NCI-H2227 (cell line): Measurements from ENCODE around the gene KRT76.

ENCODE experiments used
- DNase-seq: peaks from one replicate; lab custom pipeline; 2025; ENCODE audit not compliant: unreplicated experiment; lab: John Stamatoyannopoulos, UW

Gene KRT76

GRCh38 chr12:52813203-52813819 lies 36.2 kb upstream of the KRT76 start:
- no peak for DNase-seq

DNA sequence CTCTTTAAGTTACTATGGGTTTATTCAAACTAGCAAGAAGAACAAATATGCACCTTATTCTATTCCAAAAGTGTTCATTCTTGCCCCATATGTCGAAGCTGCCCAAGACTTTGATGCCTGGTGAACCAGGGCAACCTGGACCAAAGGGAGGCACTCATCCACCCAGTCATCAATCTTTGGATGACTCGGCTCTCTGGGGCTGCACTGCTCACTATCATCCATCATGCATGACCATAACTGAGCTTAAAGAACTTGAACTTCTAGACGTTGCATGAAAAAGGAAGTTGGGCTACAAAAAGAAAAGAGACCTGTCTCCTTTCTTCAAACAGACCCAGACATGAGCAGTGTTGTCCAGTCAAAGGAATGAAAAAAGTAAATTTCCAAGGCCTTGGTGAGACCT lies 35.6 kb upstream of the KRT76 start:
- no peak for DNase-seq

GRCh38 chr12:52812073-52812400 lies 34.9 kb upstream of the KRT76 start:
- no peak for DNase-seq

DNA sequence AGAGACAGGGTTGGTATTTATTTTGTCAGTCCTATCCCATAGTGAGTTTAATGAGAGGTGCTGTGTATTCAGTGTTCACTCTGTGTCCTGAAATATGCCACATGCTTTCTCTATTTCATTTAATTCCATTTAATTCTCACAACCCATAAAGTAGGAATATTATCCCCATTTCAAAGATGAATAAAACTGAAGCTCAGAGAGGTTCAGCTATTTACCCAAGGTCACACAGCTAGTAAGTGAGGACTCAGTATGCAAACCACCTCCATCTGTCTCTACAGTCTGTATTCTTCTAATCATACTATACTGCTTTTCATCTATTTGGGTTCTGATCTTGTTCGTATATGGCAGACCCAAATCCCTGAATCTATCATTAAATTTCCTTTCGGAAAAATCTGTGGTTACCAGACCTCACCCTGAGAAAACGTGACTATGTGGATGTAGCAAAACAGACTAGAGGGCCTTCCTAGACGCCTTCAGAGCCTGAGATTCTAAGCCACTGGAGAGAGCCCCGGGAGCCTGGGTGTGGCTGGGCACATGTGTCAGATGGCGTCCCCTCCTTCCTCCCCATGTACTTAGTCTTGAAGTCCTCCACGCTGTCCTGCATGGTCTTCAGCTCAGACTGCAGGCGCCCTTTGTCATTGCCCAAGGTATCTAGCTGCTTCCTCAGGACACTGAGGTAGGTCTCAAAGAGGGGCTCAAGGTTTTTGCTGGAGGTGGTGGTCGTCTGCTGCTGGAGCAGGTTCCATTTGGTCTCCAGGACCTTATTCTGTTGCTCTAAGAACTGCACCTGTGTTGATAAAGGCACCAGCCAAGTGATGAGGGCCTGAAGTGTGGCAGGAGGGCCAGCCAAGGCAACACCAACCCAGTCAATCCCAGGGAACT lies 34.3 kb upstream of the KRT76 start:
- DNase-seq: no peak

- no peak for DNase-seq
These were observed 33.4 kb upstream of the KRT76 start for GRCh38 chr12:52810554-52810953.

DNA sequence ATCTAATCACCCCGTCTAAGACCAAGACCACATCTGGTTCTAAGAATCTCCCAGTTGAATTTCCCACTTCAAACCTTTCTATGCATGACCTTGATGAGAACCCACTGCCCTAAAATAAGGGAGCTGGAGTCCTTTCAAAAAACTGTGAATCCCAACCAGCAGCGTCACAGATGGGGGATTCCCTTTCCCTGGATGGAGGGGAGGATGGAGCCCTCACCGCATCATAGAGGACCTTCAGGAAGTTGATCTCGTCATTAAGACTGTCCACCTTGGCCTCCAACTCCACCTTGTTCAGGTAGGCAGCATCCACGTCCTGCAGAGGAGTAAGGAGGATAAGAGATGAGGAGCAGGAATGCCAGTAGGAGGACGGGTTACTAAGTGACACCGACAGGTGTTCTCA lies 32.0 kb upstream of the KRT76 start:
- no peak for DNase-seq

DNA sequence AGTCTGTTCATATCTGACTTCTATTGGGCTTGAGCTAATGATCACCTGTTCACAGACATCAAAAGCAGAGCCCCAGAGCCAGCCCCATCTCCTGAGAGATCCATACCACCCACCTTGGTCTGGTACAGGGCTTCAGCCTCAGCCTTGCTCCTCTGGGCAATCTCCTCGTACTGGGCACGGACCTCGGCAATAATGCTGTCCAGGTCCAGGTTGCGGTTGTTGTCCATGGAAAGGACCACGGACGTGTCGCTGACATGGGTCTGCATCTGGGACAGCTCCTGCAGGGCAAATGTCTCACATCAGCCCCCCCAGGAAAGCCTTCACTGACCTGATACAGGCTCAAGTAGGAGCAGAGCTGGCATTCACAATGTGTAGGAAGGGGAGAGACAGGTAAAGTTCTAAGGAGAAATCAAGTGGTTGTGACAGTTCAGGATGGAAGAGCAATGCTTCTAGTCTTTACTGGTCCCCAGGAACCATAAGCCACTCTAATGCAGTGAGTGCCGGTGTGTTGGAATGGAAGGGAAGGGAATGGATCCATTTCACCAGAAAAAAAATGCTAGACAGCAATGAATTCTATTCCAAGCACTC lies 31.5 kb upstream of the KRT76 start:
- DNase-seq: no peak

DNA sequence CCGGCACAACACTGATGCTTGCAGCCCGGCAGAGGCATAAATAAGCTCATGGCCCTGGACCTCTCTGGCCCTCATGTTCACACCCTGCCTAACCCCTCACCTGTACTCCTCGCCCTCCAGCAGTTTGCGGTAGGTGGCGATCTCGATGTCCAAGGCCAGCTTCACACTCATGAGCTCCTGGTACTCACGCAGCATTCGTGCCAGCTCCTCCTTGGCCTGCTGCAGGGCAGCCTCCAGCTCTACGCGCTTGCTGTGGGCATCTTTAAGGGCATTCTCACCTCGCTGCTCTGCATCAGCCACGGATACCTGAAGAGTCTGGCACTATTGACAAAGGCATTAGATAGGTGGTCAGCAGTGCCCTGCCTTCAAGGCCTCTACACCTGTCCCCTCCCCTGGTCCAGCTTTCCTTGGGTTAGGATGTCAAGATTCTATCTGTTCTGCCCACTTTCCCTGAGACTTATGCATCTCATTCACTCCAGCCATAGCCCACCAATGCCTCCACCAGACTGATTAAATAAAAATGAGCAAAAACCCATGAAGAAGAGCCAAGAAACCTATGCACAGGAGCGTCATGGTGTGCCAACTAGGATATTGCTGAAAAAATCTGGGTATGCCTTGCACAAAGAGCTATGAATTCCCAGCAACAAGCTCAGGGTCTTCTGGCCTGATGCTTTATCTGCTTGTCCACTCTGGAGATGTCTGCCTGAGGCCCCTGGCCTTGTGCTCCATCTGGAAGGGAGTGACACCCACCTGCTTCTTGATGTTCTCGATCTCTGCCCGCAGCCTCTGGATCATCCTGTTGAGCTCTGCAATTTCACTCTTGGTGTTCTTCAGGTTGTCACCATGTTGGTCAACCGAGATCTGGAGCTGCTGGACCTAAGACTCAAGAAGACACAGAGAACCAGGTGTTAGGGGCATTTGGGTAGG lies 30.7 kb upstream of the KRT76 start:
- DNase-seq: no peak

- no peak for DNase-seq
These were observed 29.8 kb upstream of the KRT76 start for GRCh38 chr12:52806821-52807543.

DNA sequence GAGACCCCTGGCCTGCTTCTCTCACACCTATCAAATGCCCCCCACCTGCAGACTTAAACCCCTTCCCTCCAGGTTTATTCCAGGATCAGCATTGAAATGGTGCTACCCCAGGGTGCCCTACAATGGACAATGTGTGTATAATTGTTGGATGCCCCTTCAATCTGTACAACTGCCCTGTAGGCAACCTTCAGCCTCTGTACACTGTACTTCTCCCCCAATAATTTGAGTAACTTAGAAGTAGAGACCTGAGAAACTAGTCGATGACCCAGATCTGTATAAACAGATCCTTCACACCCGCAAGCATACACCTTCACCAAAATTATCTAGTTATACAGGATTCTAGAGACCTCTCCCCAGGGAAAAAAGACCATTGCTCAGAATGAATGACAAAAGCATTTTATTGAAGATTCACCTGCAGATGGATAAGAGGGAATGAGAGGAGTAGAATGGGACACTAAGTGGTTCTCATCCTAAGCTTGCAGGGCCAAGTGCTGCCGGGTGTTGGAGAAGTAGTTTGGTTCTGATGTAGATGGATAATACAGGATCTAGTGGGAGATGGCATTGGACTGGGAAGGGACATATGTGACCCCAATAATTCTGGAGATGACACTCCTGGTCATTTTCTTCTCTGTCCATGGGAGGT lies 29.1 kb upstream of the KRT76 start:
- DNase-seq: no peak

DNA sequence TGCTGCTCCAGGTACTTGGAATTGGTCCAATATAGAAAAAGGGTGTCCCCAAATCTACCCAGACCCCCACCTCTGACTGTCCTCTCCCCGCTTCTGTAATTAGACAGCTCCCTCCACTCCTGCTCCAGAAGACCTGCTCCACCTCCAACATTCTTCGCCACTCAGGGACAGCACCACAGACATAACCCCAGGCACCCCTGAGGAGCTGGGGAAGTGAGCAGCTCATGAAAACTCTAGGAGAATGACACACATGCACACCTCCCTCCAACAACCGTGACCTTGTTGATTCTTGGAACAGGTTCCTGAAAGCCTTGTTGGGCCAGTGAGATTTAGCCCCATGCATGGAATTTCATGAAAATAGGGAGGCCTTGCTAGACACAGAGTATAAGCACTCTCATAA lies 28.6 kb upstream of the KRT76 start:
- DNase-seq: no peak

GRCh38 chr12:52805000-52805399 lies 27.9 kb upstream of the KRT76 start:
- no peak for DNase-seq

DNA sequence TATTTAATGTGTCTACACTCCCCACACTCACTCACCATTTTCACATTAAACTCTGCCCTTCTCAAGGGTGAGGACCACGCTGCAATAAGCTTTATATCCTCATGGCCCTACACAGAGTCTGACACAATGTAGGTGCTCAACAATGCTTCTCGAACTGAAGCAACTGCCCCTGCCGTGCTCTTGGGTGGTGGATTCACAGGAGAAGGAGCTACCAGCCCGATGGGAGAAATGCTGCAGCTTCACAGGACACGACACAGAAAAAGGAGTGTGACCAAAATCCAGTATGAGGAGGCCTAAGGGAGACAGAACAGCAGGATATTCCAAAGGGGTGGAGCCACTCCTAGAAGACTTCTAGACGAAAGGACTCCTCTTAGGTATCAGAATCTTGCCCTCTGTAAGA lies 25.3 kb upstream of the KRT76 start:
- DNase-seq: no peak

DNA sequence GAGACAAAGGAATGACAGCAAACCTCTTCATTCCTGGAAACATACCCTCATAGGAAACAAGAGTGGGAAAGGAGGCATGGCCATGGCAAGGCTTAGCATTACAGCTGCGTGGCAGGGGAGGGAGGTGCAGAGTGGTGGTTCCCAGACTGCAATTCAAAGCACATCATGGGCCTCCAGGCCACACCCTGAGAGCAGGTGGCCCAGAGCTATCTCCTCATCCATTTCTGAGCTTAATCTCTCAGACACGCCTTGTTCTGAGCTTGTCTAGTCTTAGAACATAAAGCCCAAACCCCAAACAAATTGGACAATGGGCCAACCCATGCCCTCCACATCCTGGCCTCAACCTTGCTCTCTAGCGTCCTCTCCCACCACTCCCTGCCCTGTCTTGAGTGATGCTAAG lies 24.6 kb upstream of the KRT76 start:
- DNase-seq: no peak

DNA sequence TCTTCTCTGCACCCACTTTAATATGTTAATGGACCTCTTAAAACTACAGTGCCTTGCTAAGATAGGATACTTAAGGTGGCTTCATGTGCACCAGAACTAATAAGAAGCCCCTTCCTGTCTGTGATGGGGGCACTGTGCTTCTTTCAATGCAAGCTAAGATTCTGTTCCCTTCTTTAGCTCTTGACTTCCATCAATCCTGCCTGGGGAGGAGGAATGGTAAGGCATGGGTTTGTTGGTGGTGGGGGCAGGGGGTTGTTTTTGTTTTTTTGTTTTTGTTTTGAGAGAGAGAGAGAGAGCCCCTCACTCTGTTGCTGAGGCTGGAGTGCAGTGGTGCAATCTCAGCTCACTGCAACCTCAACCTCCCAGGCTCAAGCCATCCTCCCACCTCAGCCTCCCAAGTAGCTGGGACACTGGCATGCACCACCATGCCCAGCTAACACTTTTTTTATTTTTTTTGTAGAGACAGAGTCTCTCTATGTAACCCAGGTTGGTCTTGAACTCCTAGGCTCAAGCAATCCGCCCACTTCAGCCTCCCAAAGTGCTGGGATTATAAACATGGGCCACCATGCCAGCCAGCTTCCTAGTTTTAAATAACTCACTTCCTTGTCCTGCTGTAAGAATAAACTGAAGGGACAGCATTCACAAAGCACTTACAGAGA lies 23.2 kb upstream of the KRT76 start:
- DNase-seq: no peak

GRCh38 chr12:52799505-52800211 lies 22.5 kb upstream of the KRT76 start:
- no peak for DNase-seq

DNA sequence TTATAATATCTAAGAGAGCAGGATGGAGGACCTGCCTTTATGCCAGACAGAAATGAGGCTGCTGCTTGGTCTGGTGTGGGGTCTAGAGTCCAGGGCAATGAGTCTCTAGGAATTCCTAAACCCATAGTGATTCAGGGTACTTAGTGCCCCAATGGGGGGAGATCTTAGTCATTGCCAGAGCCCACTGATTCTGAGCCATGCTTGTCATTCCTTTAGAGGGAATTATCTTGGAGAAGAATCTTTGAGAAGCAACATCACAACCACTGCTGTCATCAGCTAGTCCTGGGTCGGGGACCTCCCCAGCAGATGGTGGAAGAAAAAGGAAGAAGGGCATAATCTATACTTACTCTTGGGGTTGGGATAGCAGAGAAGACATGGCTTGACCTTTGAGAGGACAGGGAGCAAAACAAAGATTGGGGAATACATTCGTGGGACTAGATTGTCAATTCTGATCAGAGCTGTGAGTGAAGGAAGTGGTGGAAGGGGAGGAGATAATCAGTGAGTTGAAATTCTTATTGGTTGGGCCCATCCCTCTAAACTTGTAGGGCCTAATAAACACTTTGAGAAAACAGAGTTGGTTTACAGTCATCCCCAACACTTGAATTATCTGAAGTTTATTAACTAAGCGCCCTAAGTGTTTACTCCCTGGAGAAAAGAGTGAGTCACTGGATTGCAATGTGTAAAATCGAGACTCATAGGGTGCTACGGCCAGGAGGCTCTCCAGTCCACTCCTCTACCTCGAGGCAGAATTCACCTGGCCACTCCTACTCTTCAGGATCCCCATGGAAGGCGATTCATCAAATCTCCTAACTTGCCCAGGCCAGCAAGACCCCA lies 21.7 kb upstream of the KRT76 start:
- no peak for DNase-seq

DNA sequence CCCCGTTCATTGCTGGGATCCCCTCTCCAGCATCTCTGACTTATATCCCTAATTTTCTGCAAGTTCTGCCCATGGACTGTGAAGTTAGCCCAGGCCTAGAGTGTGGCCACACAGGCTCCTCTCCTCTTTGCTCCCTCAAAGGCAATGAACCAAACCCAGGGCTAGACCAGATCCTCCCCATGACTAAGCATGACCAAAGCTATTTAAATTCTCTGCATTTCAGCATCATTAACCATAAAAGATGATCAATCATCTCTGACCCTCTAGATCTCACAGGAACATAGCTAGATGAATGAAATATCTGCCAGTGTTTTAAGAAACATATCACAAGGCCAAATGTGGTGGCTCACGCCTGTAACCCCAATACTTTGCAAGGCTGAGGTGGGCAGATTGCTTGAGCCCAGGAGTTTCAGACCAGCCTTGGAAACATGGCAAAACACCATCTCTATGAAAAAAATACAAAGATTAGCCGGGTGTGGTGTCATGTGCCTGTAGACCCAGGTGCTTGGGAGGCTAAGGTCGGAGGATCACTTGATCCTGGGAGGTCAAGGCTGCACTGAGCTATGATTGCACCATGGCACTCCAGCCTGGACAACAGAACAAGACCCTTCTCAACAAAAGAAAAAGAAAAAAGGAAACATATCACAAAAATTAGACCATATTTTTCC lies 21.0 kb upstream of the KRT76 start:
- no peak for DNase-seq
